NOMO-1 (cell line): ENCODE data around the gene POPDC2.

Experiments used
- DNase-seq, 2 experiments: peaks; one replicate each; lab custom pipeline; 2025; ENCODE audit not compliant: unreplicated experiment in 2 of 2; lab: John Stamatoyannopoulos, UW

POPDC2 gene

GRCh38 chr3:119673875-119674274 is 13.5 kb upstream of the POPDC2 start:
- DNase-seq = no peak

GRCh38 chr3:119672776-119673175 is 12.4 kb upstream of the POPDC2 start:
- DNase-seq = no peak

- no peak for DNase-seq
Measured at GRCh38 chr3:119669906-119670570, 9.6 kb upstream of the POPDC2 start.

GRCh38 chr3:119665954-119666559 is 5.7 kb upstream of the POPDC2 start:
- no peak for DNase-seq

GRCh38 chr3:119664850-119665379 is 4.5 kb upstream of the POPDC2 start:
- DNase-seq = peak; percentile 22 to 53

- no peak for DNase-seq
Measured at GRCh38 chr3:119664370-119664769, 4.0 kb upstream of the POPDC2 start.

GRCh38 chr3:119663885-119664284 is 3.5 kb upstream of the POPDC2 start:
- DNase-seq = no peak

- no peak for DNase-seq
Measured at GRCh38 chr3:119662604-119663373, 2.4 kb upstream of the POPDC2 start.

- peak in 1 of 2 experiments; percentile 12 for DNase-seq
Measured at GRCh38 chr3:119659606-119660291, 640 bp downstream of the POPDC2 start.

GRCh38 chr3:119658994-119659393 is 1.4 kb downstream of the POPDC2 start:
- DNase-seq = no peak

- peak in 1 of 2 experiments; percentile 10 for DNase-seq
Measured at GRCh38 chr3:119657887-119658702, 2.3 kb downstream of the POPDC2 start.

GRCh38 chr3:119653876-119654275 is 6.5 kb downstream of the POPDC2 start:
- DNase-seq = peak in 1 of 2 experiments; percentile 14

- DNase-seq = no peak
Measured at GRCh38 chr3:119652306-119653033, 7.9 kb downstream of the POPDC2 start.

- no peak for DNase-seq
Measured at GRCh38 chr3:119649761-119650160, 10.6 kb downstream of the POPDC2 start.

GRCh38 chr3:119647843-119648575 is 12.4 kb downstream of the POPDC2 start:
- no peak for DNase-seq

- no peak for DNase-seq
Measured at GRCh38 chr3:119647171-119647570, 13.2 kb downstream of the POPDC2 start.

GRCh38 chr3:119645813-119646212 is 14.6 kb downstream of the POPDC2 start:
- no peak for DNase-seq

- DNase-seq = no peak
Measured at GRCh38 chr3:119644481-119644880, 15.9 kb downstream of the POPDC2 start.

GRCh38 chr3:119643528-119643927 is 16.9 kb downstream of the POPDC2 start:
- no peak for DNase-seq
